ENCODE results near the gene ZNF70. TPM values are rescaled to one million over a fixed set of nuclear protein-coding genes. Genes with fewer than 3 reads are reported as not detected.

Gene ZNF70
- polyA plus RNA-seq, 1 donor = 5.0 TPM

DNA sequence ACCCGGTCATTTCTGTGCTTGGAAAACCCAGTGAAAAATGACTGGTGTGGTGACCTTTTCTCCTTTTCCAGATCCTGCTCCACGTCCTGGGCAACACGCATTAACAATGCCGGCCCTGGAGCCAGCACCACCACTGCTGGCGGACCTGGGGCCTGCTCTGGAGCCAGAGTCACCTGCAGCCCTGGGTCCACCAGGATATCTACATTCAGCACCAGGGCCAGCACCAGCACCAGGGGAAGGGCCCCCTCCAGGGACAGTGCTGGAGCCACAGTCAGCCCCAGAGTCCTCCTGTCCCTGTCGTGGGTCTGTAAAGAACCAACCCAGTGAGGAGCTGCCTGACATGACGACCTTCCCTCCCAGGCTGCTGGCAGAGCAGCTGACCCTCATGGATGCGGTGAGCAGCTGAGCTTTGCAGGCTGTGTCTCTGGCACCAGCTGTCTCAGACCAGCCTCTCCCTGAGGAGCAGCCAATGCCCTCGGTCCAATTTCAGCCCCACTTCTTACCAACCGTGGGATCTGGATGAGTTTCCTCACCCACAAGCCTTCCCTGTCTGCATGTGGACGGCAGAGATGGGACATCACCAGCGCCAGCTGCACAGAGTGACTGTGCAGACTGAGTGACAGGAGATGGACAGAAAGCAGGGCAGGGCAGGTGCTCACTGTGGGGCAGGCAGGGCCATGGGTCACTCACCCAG lies 58.2 kb downstream of the ZNF70 start:
- DNase-seq (ENCODE audit: low read depth) = no peak

- no peak for DNase-seq (ENCODE audit: low read depth)
These were observed 59.0 kb downstream of the ZNF70 start for GRCh38 chr22:23691748-23692423.

GRCh38 chr22:23690713-23691112 lies 60.2 kb downstream of the ZNF70 start, which contains the start of gene RGL4:
Gene RGL4 (plus strand): TSS chr22:23691013. CDS start chr22:23692031, 1,018 bp downstream.
- DNase-seq (ENCODE audit: low read depth) = no peak

GRCh38 chr22:23689414-23689813 lies 61.5 kb downstream of the ZNF70 start:
- DNase-seq (ENCODE audit: low read depth) = no peak

Other genes with a start within 250 kb of the ZNF70 start
- 0.76 TPM for gene IGLL1, start 170.8 kb downstream of the ZNF70 start, polyA plus RNA-seq (ENCODE audit: insufficient read length)
- 0.35 TPM for gene DRICH1, start 118.8 kb downstream of the ZNF70 start, polyA plus RNA-seq (ENCODE audit: insufficient read length)
- 1.2 TPM for gene RGL4, start 60.1 kb downstream of the ZNF70 start, polyA plus RNA-seq (ENCODE audit: insufficient read length)
- 0.66 TPM for gene VPREB3, start 3.3 kb upstream of the ZNF70 start, polyA plus RNA-seq (ENCODE audit: insufficient read length)
- gene C22orf15, start 11.9 kb upstream of the ZNF70 start, polyA plus RNA-seq (ENCODE audit: insufficient read length) = 0.33 TPM
- gene CHCHD10, start 16.9 kb upstream of the ZNF70 start, polyA plus RNA-seq (ENCODE audit: insufficient read length) = 57.6 TPM
- 9.1 TPM for gene MMP11, start 21.7 kb upstream of the ZNF70 start, polyA plus RNA-seq (ENCODE audit: insufficient read length)
- gene SMARCB1, start 35.9 kb upstream of the ZNF70 start, polyA plus RNA-seq (ENCODE audit: insufficient read length) = 67.8 TPM
- gene DERL3, start 87.9 kb upstream of the ZNF70 start, polyA plus RNA-seq (ENCODE audit: insufficient read length) = 0.66 TPM
- 9.8 TPM for gene SLC2A11, start 106.8 kb upstream of the ZNF70 start, polyA plus RNA-seq (ENCODE audit: insufficient read length)
- 131 TPM for gene MIF, start 143.3 kb upstream of the ZNF70 start, polyA plus RNA-seq (ENCODE audit: insufficient read length)
- 3.7 TPM for gene GSTT2B, start 210.1 kb upstream of the ZNF70 start, polyA plus RNA-seq (ENCODE audit: insufficient read length)
- 4.6 TPM for gene DDTL, start 215.8 kb upstream of the ZNF70 start, polyA plus RNA-seq (ENCODE audit: insufficient read length)
- gene DDT, start 223.3 kb upstream of the ZNF70 start, polyA plus RNA-seq (ENCODE audit: insufficient read length) = 59.2 TPM
- 0.32 TPM for gene GSTT2, start 229.0 kb upstream of the ZNF70 start, polyA plus RNA-seq (ENCODE audit: insufficient read length)

Measured in forelimb muscle (tissue), 1 donor.